Endometrium (tissue), 2 donors: ENCODE results near the gene MRPL3.

Source experiments
- FAIRE-seq: peaks from 2 replicates; lab custom pipeline; 2012; peaks lifted over from hg19 to GRCh38; lab: Jason Lieb, UNC
- donor health status: control.
- donor health status: control.

MRPL3 gene

DNA sequence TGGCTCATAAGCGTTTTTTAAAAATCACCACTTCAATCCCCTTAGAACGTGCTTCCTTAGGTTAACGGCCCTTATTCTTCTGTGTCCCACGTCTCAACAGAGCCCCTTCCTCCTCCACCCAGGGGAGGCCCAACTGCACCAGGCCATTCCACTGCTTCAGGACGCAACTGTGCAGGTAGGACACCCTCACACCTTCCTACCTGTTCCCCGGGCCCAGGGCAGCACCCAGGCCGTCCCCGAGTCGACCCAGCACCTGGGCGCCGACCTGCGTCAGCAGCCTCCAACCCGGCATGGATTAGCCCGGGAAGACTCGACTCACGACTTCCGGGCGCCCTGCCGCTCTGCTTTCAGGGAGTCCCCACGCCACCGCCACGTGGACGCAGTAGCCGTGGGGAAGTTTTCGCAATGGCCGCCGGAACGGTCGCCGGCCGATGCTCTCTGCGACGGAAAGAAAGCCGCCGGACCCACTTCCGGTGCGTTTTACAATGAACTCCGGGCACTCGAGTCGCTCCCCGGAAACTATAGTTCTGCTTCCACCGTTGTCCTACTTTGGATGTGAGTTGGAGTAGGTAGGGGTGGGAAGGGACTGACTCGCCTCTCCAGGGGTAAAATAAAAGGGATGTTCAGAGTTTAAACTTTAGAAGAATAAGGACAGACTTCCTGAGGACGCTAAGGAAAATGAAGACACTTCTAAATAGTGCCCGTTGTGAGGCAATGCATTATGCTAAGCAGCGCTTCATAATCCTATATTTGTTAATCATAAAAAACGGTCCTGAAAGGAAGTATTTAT lies at the start of gene MRPL3:
Gene MRPL3, minus strand, starts transcription at position 442 of the 790 bp plus-strand sequence. Its CDS starts 150 bp downstream, at position 292.
- peak; percentile 15 for FAIRE-seq

DNA sequence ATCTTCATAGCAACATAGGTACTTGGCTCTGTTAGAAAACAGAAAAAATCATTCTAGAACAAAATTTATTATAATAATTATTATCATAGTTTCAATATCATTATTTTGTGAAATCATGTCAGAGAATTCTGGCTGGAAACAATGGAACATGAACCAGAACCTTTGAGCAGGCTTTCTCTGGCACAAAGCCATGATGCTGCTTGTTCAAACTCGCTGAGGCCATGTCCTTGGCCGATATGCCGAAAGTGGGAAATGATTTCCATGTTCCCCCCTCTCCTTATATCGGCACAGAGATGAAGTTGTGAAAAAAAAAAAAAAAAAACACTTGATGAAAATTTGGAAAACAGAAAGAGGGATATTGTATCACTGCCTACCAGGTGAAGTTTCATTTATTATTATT lies 49.0 kb upstream of the MRPL3 start:
- FAIRE-seq, result no peak

GRCh38 chr3:131550562-131551465 lies 48.0 kb upstream of the MRPL3 start:
- FAIRE-seq, result no peak

DNA sequence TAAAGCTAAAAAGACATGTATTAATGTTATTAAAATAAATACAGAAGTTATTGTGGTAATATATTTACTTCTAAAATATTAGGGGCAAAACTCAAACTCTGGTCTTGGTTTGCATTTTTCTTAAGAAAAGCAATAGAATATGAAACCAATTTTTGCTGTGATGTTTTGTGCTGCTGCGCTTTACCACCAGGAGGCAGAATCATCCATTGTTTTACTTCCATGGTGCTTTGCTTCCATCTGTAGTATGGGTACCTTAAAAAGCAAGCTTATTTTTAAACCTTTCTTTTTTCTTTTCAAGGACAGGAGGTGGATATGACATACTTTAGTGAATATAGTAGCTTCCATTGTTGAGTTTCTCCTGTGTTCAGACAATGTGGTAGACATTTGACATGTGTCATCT lies 46.6 kb upstream of the MRPL3 start:
- FAIRE-seq, result no peak

GRCh38 chr3:131547585-131547984 lies 44.8 kb upstream of the MRPL3 start:
- no peak for FAIRE-seq

DNA sequence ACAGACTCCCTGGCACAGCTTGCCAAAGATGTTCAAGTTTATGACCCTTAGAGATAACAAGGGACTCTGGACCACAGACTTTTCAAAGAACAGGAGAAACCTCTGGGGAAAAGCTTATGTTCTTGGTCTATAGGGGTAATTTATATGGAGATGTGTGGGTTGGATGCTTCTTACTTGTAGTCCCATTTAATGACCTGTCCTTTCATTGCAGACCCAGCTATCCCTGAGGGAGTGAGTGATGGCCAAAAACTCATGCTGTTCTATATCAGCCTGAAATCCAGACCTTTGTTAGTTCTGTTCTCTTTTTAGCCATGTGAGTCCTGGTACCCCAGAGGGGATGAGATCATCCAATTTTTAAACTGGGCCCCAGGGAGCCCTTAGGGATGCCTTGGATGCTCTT lies 43.7 kb upstream of the MRPL3 start:
- FAIRE-seq, result no peak

DNA sequence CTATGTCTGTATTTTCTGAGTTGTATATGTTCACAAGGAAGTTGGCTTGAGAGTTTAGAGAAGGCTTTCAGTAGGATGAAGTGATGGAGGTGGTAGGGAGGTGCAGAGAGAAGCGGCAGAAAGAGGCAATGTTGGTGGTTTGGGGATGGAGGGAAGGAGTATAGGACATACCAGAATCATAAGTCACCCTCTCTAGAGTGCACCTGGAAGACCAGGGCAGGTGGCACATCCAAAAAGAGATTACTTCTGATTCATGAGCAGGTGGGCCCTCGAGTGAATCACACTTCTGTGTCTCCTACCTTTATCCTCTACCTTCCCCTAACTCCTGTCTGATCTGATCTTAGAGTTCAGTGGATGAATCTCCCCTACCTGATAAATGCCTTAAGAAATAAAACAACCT lies 41.8 kb upstream of the MRPL3 start:
- FAIRE-seq, result no peak

GRCh38 chr3:131543714-131544113 lies 40.9 kb upstream of the MRPL3 start:
- FAIRE-seq, result no peak

GRCh38 chr3:131541288-131541687 lies 38.5 kb upstream of the MRPL3 start:
- no peak for FAIRE-seq

- no peak for FAIRE-seq
Measured at GRCh38 chr3:131540821-131541220, 38.0 kb upstream of the MRPL3 start.

GRCh38 chr3:131540143-131540542 lies 37.4 kb upstream of the MRPL3 start:
- FAIRE-seq, result no peak

DNA sequence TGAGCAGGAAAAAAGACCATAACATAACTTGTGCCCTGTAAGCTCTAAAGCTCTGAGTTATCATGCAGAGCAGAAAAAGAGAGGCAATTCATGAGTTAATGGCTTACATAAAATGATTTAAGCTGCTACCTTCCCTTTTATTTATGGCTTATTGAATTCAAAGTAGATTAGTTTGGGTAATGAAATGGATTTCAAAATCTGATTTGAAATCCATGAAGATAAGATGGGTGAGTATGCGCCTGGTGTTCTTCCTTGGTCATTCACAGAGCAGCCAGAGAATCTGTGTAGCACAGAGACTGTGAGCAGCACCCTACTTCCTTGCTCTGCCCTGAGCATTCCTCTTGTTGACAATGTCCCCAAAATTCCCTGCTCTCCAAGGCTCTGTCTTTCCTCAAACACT lies 36.2 kb upstream of the MRPL3 start:
- no peak for FAIRE-seq

DNA sequence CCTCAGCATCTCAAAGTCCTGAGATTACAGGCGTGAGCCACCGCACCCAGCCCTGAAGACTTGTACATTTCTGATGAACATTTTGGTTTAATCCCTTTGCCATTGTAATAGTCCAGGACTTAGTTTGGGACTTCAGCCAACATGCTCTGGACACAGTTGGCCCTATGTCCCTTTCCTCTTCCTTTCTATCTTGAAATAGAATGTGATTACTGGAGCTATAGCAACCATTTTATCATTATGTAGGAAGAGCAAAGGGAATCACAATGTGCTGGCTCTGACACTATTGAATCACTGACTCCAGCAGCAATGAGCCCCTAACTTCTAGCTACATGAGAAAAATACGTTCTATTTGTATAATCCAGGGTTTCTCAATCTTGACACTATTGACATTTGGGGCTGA lies 34.8 kb upstream of the MRPL3 start:
- FAIRE-seq, result no peak

DNA sequence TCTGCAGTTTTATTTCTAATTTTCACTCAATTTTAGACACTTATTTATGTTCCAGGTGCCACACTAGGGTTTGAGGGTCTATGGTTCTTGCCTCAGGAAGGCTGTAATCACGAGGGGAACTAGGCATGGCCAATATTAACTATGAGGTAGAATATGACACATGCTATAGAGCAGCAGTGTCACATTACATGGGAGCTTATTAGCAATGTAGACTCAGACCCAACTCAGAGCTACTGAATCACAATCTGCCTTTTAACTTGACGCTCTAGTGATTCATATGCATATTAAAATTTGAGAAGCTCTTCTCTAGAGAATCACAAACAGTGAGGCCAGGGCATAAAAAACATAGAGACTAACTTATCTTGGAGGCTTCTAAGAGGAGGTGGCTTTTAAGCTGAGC lies 32.8 kb upstream of the MRPL3 start:
- FAIRE-seq, result no peak

DNA sequence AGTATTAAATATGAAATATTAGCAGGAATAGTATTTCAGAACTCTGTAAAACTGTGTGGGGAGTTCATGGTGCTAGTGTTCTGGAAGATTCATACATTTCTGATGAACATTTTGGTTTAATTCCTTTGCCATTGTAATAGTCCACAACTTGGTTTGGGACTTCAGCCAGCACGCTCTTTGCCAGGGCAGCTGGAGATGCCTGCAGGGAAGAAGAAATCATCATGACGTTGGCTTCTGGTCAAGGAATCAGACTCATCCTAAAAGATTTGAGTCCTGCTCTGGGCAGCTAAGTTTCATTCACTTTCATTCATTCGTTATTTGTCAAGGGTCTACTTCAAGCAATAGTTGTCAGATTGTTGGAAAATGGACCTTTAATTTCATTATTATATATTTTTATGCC lies 32.4 kb upstream of the MRPL3 start:
- FAIRE-seq, result no peak

GRCh38 chr3:131532645-131533044 lies 29.9 kb upstream of the MRPL3 start:
- FAIRE-seq, result no peak

- FAIRE-seq, result no peak
Measured at GRCh38 chr3:131530843-131531242, 28.1 kb upstream of the MRPL3 start.

- no peak for FAIRE-seq
Measured at GRCh38 chr3:131530388-131530787, 27.6 kb upstream of the MRPL3 start.

GRCh38 chr3:131526801-131527347 lies 24.1 kb upstream of the MRPL3 start:
- no peak for FAIRE-seq

- no peak for FAIRE-seq
Measured at GRCh38 chr3:131518680-131519079, 15.9 kb upstream of the MRPL3 start.

DNA sequence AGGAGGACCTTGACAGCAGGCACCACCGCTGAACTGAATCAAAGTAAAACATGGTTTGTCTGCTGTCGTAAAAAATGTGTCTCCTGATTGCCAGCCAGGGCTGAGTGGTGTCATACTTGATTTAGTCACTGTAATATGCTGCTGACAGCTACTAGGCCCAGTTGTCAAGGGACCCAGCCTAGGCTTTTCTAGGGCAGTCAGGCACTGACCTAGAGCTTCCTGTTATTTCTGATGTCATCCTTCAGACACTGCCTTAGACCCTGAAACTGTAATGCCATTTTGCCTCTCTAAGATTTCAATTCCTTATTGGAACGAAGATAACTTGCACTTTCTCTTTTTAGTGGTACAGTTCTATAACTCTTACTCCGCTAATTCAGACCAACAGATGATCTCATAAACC lies 2.6 kb upstream of the MRPL3 start:
- no peak for FAIRE-seq

DNA sequence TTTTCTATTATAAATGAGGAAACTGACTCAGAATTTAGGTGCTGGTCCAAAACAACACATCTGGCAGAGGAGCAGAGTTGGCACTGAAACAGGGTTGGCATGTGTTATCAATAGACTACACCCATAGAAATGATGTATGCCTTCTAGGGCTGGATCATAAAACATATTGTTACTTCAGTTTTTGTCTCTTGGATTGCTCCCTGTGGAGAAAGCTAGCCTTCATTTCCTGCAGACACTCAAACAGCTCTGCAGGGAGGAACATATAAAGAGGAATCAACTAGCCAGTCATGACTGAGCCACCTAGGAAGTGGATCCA lies 507 bp upstream of the MRPL3 start:
- FAIRE-seq, result no peak

GRCh38 chr3:131501949-131502348 lies 822 bp downstream of the MRPL3 start:
- no peak for FAIRE-seq
